Measurements from ENCODE around the gene TEP1.
A peak's percentile ranks its signal among the peaks of the same experiment; 100 is the strongest.

Gene TEP1

GRCh38 chr14:20328705-20329104, 84.6 kb downstream of the TEP1 start:
- peaks cover 49% of the 10 kb centered on the region for H3K4me1 ChIP-seq (ENCODE audit: control insufficient read depth, low read length)
- peak overlapping the region; percentile 79 for H3K4me2 ChIP-seq (ENCODE audit: low read length)
- H3K27ac ChIP-seq (ENCODE audit: low read depth, low read length) = peak overlapping the region; percentile 27
- H3K27me3 ChIP-seq (ENCODE audit: control insufficient read depth, low read length) = no peaks in the 10 kb centered on the region
- no peak for TF ChIP-seq CTCF (IDR thresholded peaks at IDR 0.05; ENCODE audit: low read depth, low read length, poor library complexity, severe bottlenecking)
- H3K36me3 ChIP-seq (ENCODE audit: control insufficient read depth, low read length) = peaks cover 84% of the 10 kb centered on the region
- H3K9me2 ChIP-seq (replicated peaks; ENCODE audit: control insufficient read depth, low read length) = no peaks in the 10 kb centered on the region
- H3K4me3 ChIP-seq (ENCODE audit: low read length) = 0 out of 2 replicates have a peak overlapping the region, but pooled peaks have one; percentile 1
- H3F3A ChIP-seq (ENCODE audit: control insufficient read depth, insufficient read depth) = peaks cover 41% of the 10 kb centered on the region
- H3K79me2 ChIP-seq (ENCODE audit: control insufficient read depth, low read length) = peaks cover 94% of the 10 kb centered on the region
- H4K20me1 ChIP-seq (ENCODE audit: control insufficient read depth, insufficient read depth, low read depth, low read length) = peaks cover 16% of the 10 kb centered on the region; the same call in 1 of the 2 replicates
- H3K9me3 ChIP-seq (ENCODE audit: control insufficient read depth, insufficient read depth, low read length) = no peaks in the 10 kb centered on the region

- peak overlapping the region; percentile 27 for H3K27ac ChIP-seq (ENCODE audit: low read depth, low read length)
Measured at GRCh38 chr14:20327005-20327869, 86.1 kb downstream of the TEP1 start.

GRCh38 chr14:20317720-20318119, 95.6 kb downstream of the TEP1 start:
- H3K4me3 ChIP-seq (ENCODE audit: low read length) = no peak overlapping the region
- H3K27ac ChIP-seq (ENCODE audit: low read depth, low read length) = no peak overlapping the region
- H3K36me3 ChIP-seq (ENCODE audit: control insufficient read depth, low read length) = peaks cover 89% of the 10 kb centered on the region
- H3K4me2 ChIP-seq (ENCODE audit: low read length) = no peak overlapping the region
- no peaks in the 10 kb centered on the region for H3K9me2 ChIP-seq (replicated peaks; ENCODE audit: control insufficient read depth, low read length)
- peaks cover 15% of the 10 kb centered on the region for H3F3A ChIP-seq (ENCODE audit: control insufficient read depth, insufficient read depth)
- peaks cover 45% of the 10 kb centered on the region for H3K79me2 ChIP-seq (ENCODE audit: control insufficient read depth, low read length)
- no peaks in the 10 kb centered on the region; the same call in 1 of the 2 replicates for H4K20me1 ChIP-seq (ENCODE audit: control insufficient read depth, insufficient read depth, low read depth, low read length)
- H3K9me3 ChIP-seq (ENCODE audit: control insufficient read depth, insufficient read depth, low read length) = no peaks in the 10 kb centered on the region
- no peaks in the 10 kb centered on the region for H3K4me1 ChIP-seq (ENCODE audit: control insufficient read depth, low read length)
- no peaks in the 10 kb centered on the region for H3K27me3 ChIP-seq (ENCODE audit: control insufficient read depth, low read length)
- TF ChIP-seq EZH2phosphoT487 (IDR thresholded peaks at IDR 0.05; ENCODE audit: borderline replicate concordance, low read length) = no peak

More at GRCh38 chr14:20327005-20327869, 86.1 kb downstream of the TEP1 start:
- Histone ChIP-seq H3K4me3 (ENCODE audit: low read length) (peak overlapping the region; percentile 14), H3K36me3 (ENCODE audit: control insufficient read depth, low read length) (peaks cover 87% of the 10 kb centered on the region), H4K20me1 (ENCODE audit: control insufficient read depth, insufficient read depth, low read depth, low read length) (peaks cover 16% of the 10 kb centered on the region; the same call in 1 of the 2 replicates), H3K4me2 (ENCODE audit: low read length) (peak overlapping the region; percentile 39), H3K9me3 (ENCODE audit: control insufficient read depth, insufficient read depth, low read length) (no peaks in the 10 kb centered on the region), H3K27me3 (ENCODE audit: control insufficient read depth, low read length) (no peaks in the 10 kb centered on the region), H3F3A (ENCODE audit: control insufficient read depth, insufficient read depth) (peaks cover 42% of the 10 kb centered on the region), H3K9me2 (replicated peaks; ENCODE audit: control insufficient read depth, low read length) (no peaks in the 10 kb centered on the region), H3K79me2 (ENCODE audit: control insufficient read depth, low read length) (peaks cover 89% of the 10 kb centered on the region), H3K4me1 (ENCODE audit: control insufficient read depth, low read length) (peaks cover 45% of the 10 kb centered on the region)
- TF ChIP-seq CTCF (IDR thresholded peaks at IDR 0.05; ENCODE audit: low read depth, low read length, poor library complexity, severe bottlenecking) (peak; percentile 79), EZH2phosphoT487 (IDR thresholded peaks at IDR 0.05; ENCODE audit: borderline replicate concordance, low read length) (no peak)

Measured in DOHH2 (cell line).